HepG2 (cell line): Measurements from ENCODE around the gene PLEKHG4B. TPM values are rescaled to one million over a fixed set of nuclear protein-coding genes. Genes with fewer than 3 reads are reported as not detected.

ENCODE experiments used
- ATAC-seq: fragments of 200-7000 bp; cut with Tn5 transposase; 3 replicates; pipeline ENCODE4 v1.9.1; 2020; ENCODE audit warnings: mild to moderate bottlenecking, moderate library complexity
- BruUV-seq: library from RNA; stranded (reverse); fragments of 400-500 nt; replicated peaks from 2 replicates; lab custom pipeline; 2021; lab: Mats Ljungman, UMichigan
- CTCF ChIA-PET: fragments of 300-600 bp; formaldehyde crosslinking; extraction: SDS; loops from one replicate; lab custom pipeline; 2021; ENCODE audit warnings: low total read pairs, inconsistent platforms, low intra/inter-chr PET ratio; lab: Yijun Ruan, JAX
- POLR2A ChIA-PET: fragments of 350-600 bp; sonication (Branson Sonifier 250); formaldehyde crosslinking; loops from one replicate; lab custom pipeline; 2020; ENCODE audit warnings: antibody characterized with exemption, inconsistent platforms; lab: Yijun Ruan, JAX
- DNase-seq: peaks from one replicate; pipeline ENCODE4 v3.0.0-alpha.2; 2015; ENCODE audit warnings: low spot score
- FAIRE-seq: peaks from 3 replicates; lab custom pipeline; 2011; peaks lifted over from hg19 to GRCh38; lab: Jason Lieb, UNC
- H2AFZ ChIP-seq: one replicate; pipeline ENCODE4 v1.6.1; 2011; ENCODE audit warnings: low read length, inconsistent platforms
- H3K27ac ChIP-seq: fragments of 300-600 bp; 3 replicates; pipeline ENCODE4 v1.8.0; 2011; ENCODE audit warnings: mixed run types, mild to moderate bottlenecking, mixed read lengths, low read length, inconsistent platforms; ENCODE audit not compliant: insufficient read depth; ENCODE audit errors: extremely low read length
- H3K27me3 ChIP-seq, 2 experiments: fragments of 200-600 bp in 1 of 2; 2 replicates in 1 of 2; 3 replicates in 1 of 2; pipeline versions ENCODE4 v1.6.0 to v1.8.0; 2011; ENCODE audit warnings: low read length in 2 of 2, mild to moderate bottlenecking in 2 of 2, moderate library complexity in 2 of 2, inconsistent platforms in 1 of 2; ENCODE audit not compliant: insufficient read depth in 2 of 2, control insufficient read depth in 1 of 2
- H3K36me3 ChIP-seq, 2 experiments: fragments of 200-600 bp in 1 of 2; replicated peaks in 1 of 2; 2 replicates in 1 of 2; 3 replicates in 1 of 2; pipeline versions ENCODE4 v1.5.1 to v1.8.0; 2011; ENCODE audit warnings: low read length in 2 of 2, inconsistent platforms in 1 of 2; ENCODE audit not compliant: insufficient read depth in 2 of 2, control insufficient read depth in 1 of 2
- H3K4me1 ChIP-seq: 2 replicates; pipeline ENCODE4 v1.5.1; 2012; ENCODE audit warnings: low read length, inconsistent platforms; ENCODE audit not compliant: insufficient read depth
- H3K4me2 ChIP-seq: 2 replicates; pipeline ENCODE4 v1.6.0; 2011; ENCODE audit warnings: low read depth, low read length, inconsistent platforms
- H3K4me3 ChIP-seq, 3 experiments: fragments of 200-600 bp in 1 of 3; sonication (generic), shearing (Covaris generic) in 1 of 3; replicated peaks in 1 of 3; 2 replicates each; pipeline ENCODE4 v1.5.1; 2011 to 2016; ENCODE audit warnings: low read length in 3 of 3, inconsistent platforms in 2 of 3, low read depth in 2 of 3, mild to moderate bottlenecking in 2 of 3, control low read depth in 1 of 3, mixed read lengths in 1 of 3; ENCODE audit not compliant: insufficient read depth in 1 of 3
- H3K79me2 ChIP-seq: one replicate; pipeline ENCODE4 v1.6.1; 2011; ENCODE audit warnings: low read length, inconsistent platforms; ENCODE audit not compliant: insufficient read depth
- H3K9ac ChIP-seq: 2 replicates; pipeline ENCODE4 v1.6.0; 2011; ENCODE audit warnings: mild to moderate bottlenecking, low read depth, low read length, inconsistent platforms; ENCODE audit not compliant: insufficient read depth
- H3K9me3 ChIP-seq: 2 replicates; pipeline ENCODE4 v1.5.1; 2012; ENCODE audit warnings: mild to moderate bottlenecking, low read length
- H4K20me1 ChIP-seq: 2 replicates; pipeline ENCODE4 v1.6.0; 2011; ENCODE audit warnings: inconsistent platforms, mild to moderate bottlenecking, low read length, moderate library complexity; ENCODE audit not compliant: insufficient read depth
- ARID4A ChIP-seq: sonication (generic); formaldehyde crosslinking; IDR thresholded peaks from 2 replicates; pipeline ENCODE4 v1.5.0; 2020; ENCODE audit warnings: mild to moderate bottlenecking, missing genetic modification reagents, borderline replicate concordance
- BRD4 ChIP-seq: sonication (generic); formaldehyde crosslinking; IDR thresholded peaks from 2 replicates; pipeline ENCODE4 v1.4.0; 2020; ENCODE audit warnings: missing genetic modification reagents
- CHD2 ChIP-seq: IDR thresholded peaks from 2 replicates; pipeline ENCODE4 v1.6.1; 2011; ENCODE audit warnings: low read depth, low read length, improper control_type of control experiment
- ELK4 ChIP-seq: sonication (generic); formaldehyde crosslinking; IDR thresholded peaks from 2 replicates; pipeline ENCODE4 v1.9.0; 2021; ENCODE audit warnings: missing genetic modification reagents, borderline replicate concordance
- GABPA ChIP-seq, 2 experiments: IDR thresholded peaks; 2 replicates each; pipeline ENCODE4 v1.6.1; 2011 to 2016; ENCODE audit warnings: low read depth in 2 of 2, low read length in 1 of 2, missing biosample characterization in 1 of 2, missing genetic modification characterization in 1 of 2
- HMG20B ChIP-seq: conservative IDR thresholded peaks from 2 replicates; pipeline ENCODE4 v1.6.1; 2016; ENCODE audit warnings: missing genetic modification reagents, missing compliant biosample characterization
- IRX3 ChIP-seq: sonication (generic); formaldehyde crosslinking; IDR thresholded peaks from 2 replicates; pipeline ENCODE4 v1.8.1; 2023; ENCODE audit warnings: mild to moderate bottlenecking, low read depth, missing genetic modification reagents, borderline replicate concordance
- JARID2 ChIP-seq: sonication (generic); formaldehyde crosslinking; IDR thresholded peaks from 2 replicates; pipeline ENCODE4 v1.8.1; 2023; ENCODE audit warnings: missing genetic modification reagents, inconsistent platforms; ENCODE audit not compliant: insufficient replicate concordance
- PPARG ChIP-seq: conservative IDR thresholded peaks from 2 replicates; pipeline ENCODE4 v1.6.1; 2016; ENCODE audit warnings: missing biosample characterization, missing genetic modification reagents
- TOPORS ChIP-seq: sonication (generic); formaldehyde crosslinking; IDR thresholded peaks from 2 replicates; pipeline ENCODE4 v1.8.0; 2023; ENCODE audit warnings: mild to moderate bottlenecking, missing genetic modification reagents
- ZFAT ChIP-seq: sonication (generic); formaldehyde crosslinking; conservative IDR thresholded peaks from 2 replicates; pipeline ENCODE4 v1.8.1; 2023; ENCODE audit warnings: missing genetic modification reagents, inconsistent platforms
- ZNF143 ChIP-seq: sonication (generic); formaldehyde crosslinking; IDR thresholded peaks from 2 replicates; pipeline ENCODE4 v1.4.0; 2020; ENCODE audit warnings: missing genetic modification reagents
- ZNF546 ChIP-seq: sonication (generic); formaldehyde crosslinking; conservative IDR thresholded peaks from 2 replicates; pipeline ENCODE4 v1.8.1; 2023; ENCODE audit warnings: mild to moderate bottlenecking, missing genetic modification reagents
- ZNF639 ChIP-seq: conservative IDR thresholded peaks from 2 replicates; pipeline ENCODE4 v1.6.1; 2018; ENCODE audit warnings: missing genetic modification reagents
- ZNF660 ChIP-seq: sonication (generic); formaldehyde crosslinking; IDR thresholded peaks from 2 replicates; pipeline ENCODE4 v1.5.1; 2020; ENCODE audit warnings: mild to moderate bottlenecking, low read depth, missing genetic modification reagents, borderline replicate concordance
- ZNF776 ChIP-seq: sonication (generic); formaldehyde crosslinking; IDR thresholded peaks from 2 replicates; pipeline ENCODE4 v1.4.0; 2020; ENCODE audit warnings: mild to moderate bottlenecking, missing genetic modification reagents
- WGBS: methylation state at CpG from one replicate; pipeline ENCODE4 v1.1.6; 2017; ENCODE audit warnings: low lambda C conversion rate; 5-methylcytosine and 5-hydroxymethylcytosine counted together
- in situ Hi-C: cut with HindIII; loops from 2 replicates; pipeline ENCODE4 v1.10.0; 2017; ENCODE audit warnings: low pct_unique_long_range_greater_than_20kb; ENCODE audit not compliant: extremely low pct_ligation_motif_present
- intact Hi-C: fragments of 100-400 bp; cut with micrococcal nuclease; formaldehyde crosslinking; loops from one replicate; pipeline ENCODE4 v1.10.0; 2022; ENCODE audit not compliant: unreplicated experiment
- polyA plus RNA-seq, 8 experiments: library from polyadenylated mRNA; depleted of rRNA in 3 of 8; stranded (reverse) in 7 of 8; unstranded in 1 of 8; fragments of >200 nt; fragmentation: Illumina TruSeq in 4 of 8; extraction: Trizol in 4 of 8; gene quantifications; 2 replicates each; pipeline versions ENCODE4 v1.2.1 to v1.2.3, GENCODE V29; 2011 to 2016; ENCODE audit warnings: low read depth in 4 of 8, missing spikeins in 1 of 8, mixed read lengths in 1 of 8; ENCODE audit not compliant: insufficient read depth in 1 of 8
- total RNA-seq, 5 experiments: library from RNA; depleted of rRNA; stranded (reverse); fragments of >200 nt; fragmentation: Illumina TruSeq; extraction: Trizol; gene quantifications; 2 replicates each; pipeline ENCODE4 v1.2.3, GENCODE V29; 2016; ENCODE audit warnings: low read depth in 1 of 5

Gene PLEKHG4B
- total and polyA plus RNA-seq, 2 of the 13 experiments (the other 11 are each of a cell fraction or from before 2014, with no cell fraction given), result 0.09 TPM; not detected in 1

GRCh38 chr5:171801-172331 is 79.9 kb downstream of the PLEKHG4B start:
- CTCF ChIA-PET, result no interaction called here
- ATAC-seq, result no peak

GRCh38 chr5:172421-172820 is 80.5 kb downstream of the PLEKHG4B start:
- Histone ChIP-seq H3K79me2 (no peaks in the 10 kb centered on the region), H3K4me2 (no peak overlapping the region), H3K27me3 (peaks cover 3 to 57% of the 10 kb centered on the region in 2 experiments), H2AFZ (no peak overlapping the region), H3K4me1 (no peaks in the 10 kb centered on the region), H4K20me1 (no peaks in the 10 kb centered on the region), H3K36me3 (no peaks in the 10 kb centered on the region), H3K4me3 (no peak overlapping the region), H3K9ac (no peak overlapping the region), H3K9me3 (no peaks in the 10 kb centered on the region), H3K27ac (no peak overlapping the region)
- WGBS, result 60% methylated on average over 4 of the region's 13 CpGs
- in situ Hi-C loops, result no loop called here
- ATAC-seq (no peak), DNase-seq (no peak), FAIRE-seq (no peak)
- no TSS peak for BruUV-seq
- POLR2A ChIA-PET, result no interaction called here
- CTCF ChIA-PET, result no interaction called here
- intact Hi-C loops, result no loop called here
- TF ChIP-seq JARID2 (CRISPR knock-in tag) (no peak), ARID4A (CRISPR knock-in tag) (no peak), ELK4 (CRISPR knock-in tag) (no peak), ZFAT (no peak), ZNF660 (CRISPR knock-in tag) (no peak)

More at GRCh38 chr5:171801-172331, 79.9 kb downstream of the PLEKHG4B start:
- peaks cover 3 to 53% of the 10 kb centered on the region in 2 experiments for H3K27me3 ChIP-seq
- no peak overlapping the region for H3K4me3 ChIP-seq
- no peaks in the 10 kb centered on the region for H3K36me3 ChIP-seq
- FAIRE-seq (no peak), DNase-seq (no peak)
- H2AFZ ChIP-seq, result no peak overlapping the region
- H3K27ac ChIP-seq, result no peak overlapping the region
- H4K20me1 ChIP-seq, result no peaks in the 10 kb centered on the region
- 75% methylated on average over 15 of the region's 23 CpGs for WGBS
- no peak overlapping the region for H3K9ac ChIP-seq
- no peaks in the 10 kb centered on the region for H3K4me1 ChIP-seq
- in situ Hi-C loops, result no loop called here
- no peaks in the 10 kb centered on the region for H3K79me2 ChIP-seq
- no TSS peak for BruUV-seq
- TF ChIP-seq TOPORS (CRISPR knock-in tag), result no peak
- TF ChIP-seq IRX3 (CRISPR knock-in tag), result no peak
- no peak for TF ChIP-seq ZNF776 (CRISPR knock-in tag)
- TF ChIP-seq BRD4 (CRISPR knock-in tag), result no peak
- no peak for TF ChIP-seq GABPA (IDR thresholded peaks at IDR 0.05; ENCODE audit: low read depth, low read length)
- no peak for TF ChIP-seq GABPA (CRISPR knock-in tag; IDR thresholded peaks at IDR 0.05; ENCODE audit: low read depth)
- no peak for TF ChIP-seq ZNF546 (CRISPR knock-in tag)
- TF ChIP-seq ZNF143 (CRISPR knock-in tag), result no peak
- TF ChIP-seq HMG20B (CRISPR knock-in tag), result no peak
- no peak for TF ChIP-seq CHD2
- no peak for TF ChIP-seq ZNF639 (CRISPR knock-in tag)
- no peak for TF ChIP-seq PPARG (CRISPR knock-in tag)
- POLR2A ChIA-PET, result no interaction called here
- no peak overlapping the region for H3K4me2 ChIP-seq
- H3K9me3 ChIP-seq, result no peaks in the 10 kb centered on the region
- intact Hi-C loops, result no loop called here
